GM18505 (cell line): Measurements from ENCODE around the gene WNK1.

Source experiments
- ATAC-seq: cut with Tn5 transposase; IDR thresholded peaks from one replicate; pipeline ENCODE4 v1.9.1; 2021; ENCODE audit not compliant: unreplicated experiment
- POLR2A ChIP-seq: IDR thresholded peaks from 4 replicates; pipeline ENCODE4 v1.6.1; 2011; ENCODE audit warnings: borderline replicate concordance; ENCODE audit not compliant: insufficient read depth, insufficient read length; ENCODE audit errors: extremely low read depth

The WNK1 gene

DNA sequence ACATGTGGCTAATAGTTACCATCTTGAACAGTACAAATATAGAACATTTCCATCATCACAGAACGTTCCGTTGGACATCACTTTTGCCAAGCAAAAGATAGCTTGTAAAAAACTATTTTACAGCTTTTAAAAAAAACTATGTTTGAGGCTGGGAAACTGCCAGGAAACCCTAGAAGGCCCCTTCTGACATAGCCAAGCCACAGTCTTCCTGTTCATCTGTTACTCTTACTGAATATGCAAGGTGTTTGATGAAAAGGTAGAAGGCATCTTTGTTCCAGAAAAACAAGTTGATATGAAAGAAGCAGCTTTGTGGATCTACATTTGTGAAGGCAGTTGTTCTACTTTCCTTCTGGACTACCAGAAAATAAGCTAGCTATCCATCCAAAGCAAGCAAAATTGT is 23.6 kb upstream of the WNK1 start:
- no peak for TF ChIP-seq POLR2A
- ATAC-seq = no peak

GRCh38 chr12:729221-729620 is 23.2 kb upstream of the WNK1 start:
- no peak for ATAC-seq
- no peak for TF ChIP-seq POLR2A

DNA sequence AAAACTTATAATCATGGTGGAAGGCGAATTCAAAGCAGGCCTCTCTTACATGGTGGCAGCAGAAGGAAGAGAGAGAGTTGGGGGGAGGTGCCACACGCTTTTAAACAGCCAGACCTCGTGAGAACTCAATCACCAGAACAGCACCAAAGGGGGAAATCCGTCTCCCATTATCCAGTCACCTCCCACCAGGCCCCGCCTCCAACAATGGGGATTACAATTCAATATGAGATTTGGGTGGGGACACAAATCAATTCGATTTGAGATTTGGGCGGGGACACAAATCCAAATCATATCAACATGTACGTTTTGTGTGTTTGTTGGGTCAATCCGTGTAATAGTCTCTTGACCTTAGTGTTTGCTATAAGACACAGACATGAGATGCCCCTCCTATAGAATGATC is 21.8 kb upstream of the WNK1 start:
- no peak for ATAC-seq
- TF ChIP-seq POLR2A = no peak

DNA sequence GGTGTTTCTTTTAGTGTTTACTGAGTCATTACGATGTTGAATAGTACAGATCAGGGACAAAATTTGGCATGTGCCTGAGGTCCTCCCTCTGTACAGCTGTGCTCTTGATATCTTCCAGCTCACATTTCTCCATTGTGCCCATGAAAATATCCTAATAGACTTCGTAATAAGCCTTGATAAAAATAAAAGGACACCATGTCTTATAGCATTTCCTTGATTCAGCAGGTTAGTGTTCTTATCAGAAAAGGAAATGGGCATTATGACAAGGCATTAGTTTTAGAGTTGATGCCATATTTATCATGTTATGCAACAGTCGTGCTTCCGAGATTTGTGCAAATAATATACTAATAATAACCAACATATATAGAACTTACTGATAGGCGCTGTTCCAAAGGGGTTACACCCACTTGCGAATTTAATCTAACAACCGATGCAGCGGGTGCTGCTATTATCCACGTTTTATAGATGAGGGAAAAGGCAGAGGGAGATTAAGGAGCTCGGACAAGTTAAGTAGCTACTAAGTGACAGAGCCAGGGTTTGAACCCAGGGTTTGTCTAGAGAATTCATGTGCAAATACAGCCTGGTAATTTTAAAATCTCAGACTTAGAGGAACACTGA is 15.1 kb upstream of the WNK1 start:
- TF ChIP-seq POLR2A = no peak
- no peak for ATAC-seq

DNA sequence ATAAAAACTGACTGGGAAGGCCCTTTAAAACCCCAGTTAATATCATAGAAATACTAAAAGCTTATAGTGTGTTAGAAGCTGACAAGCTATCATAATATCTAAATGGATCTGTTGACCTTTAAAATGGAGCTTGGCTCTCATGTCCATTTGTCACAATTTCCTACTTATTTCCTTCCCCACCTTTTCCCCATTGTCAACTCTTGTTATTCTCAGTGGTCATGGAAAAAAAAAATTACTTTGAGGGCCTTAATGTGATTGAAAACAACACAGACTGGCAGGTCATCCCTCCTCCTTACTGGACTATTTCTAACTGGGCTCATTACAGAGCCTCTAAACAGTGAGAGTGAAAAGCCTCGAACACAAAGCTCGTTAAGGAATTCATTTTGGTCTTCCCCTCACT is 13.7 kb upstream of the WNK1 start:
- no peak for ATAC-seq
- TF ChIP-seq POLR2A = no peak

- no peak for ATAC-seq
- no peak for TF ChIP-seq POLR2A
These were observed 13.0 kb upstream of the WNK1 start for GRCh38 chr12:739349-739748.

DNA sequence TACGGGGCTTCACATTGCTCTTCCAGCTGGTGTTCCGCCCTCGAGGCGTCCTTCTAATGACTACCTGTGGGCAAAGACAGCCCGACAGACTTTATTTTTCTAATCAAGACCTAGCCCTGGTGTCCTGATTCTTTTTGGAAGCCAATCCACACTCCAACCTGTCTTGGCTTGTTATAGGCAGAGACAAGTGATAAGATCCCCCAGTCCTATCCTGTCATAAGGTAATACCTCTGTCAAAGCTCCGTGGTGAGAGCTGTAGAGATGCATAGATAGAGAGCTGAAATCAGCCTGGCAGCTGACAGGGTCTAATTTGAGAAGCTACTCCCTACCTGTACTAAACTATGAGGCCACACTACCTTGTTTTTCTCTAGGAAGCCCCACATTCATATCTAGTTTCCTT is 11.5 kb upstream of the WNK1 start:
- ATAC-seq = no peak
- no peak for TF ChIP-seq POLR2A

DNA sequence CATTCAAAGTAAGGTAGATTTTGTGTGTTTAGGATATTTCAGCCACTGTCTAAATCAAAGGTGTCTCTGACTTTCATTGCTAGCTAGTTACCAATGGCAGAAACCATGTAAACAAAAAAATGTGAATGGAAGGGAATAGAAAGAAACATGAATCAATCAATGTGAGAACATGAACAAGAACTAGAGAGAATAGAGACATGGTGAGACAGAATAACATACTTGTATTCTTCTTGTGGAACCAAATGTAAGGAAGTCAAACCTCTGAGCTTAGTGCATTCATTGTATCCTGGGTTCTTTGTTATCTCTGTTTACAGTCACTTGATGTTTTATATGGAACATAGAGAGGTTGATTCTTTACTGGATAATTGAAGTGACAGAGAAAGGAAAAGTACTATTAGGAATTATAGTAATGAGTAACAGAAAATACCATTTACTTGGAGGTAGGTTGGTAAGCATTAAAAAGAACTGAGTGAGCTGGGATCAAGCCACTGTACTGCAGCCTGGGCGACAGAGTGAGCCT is 2.6 kb upstream of the WNK1 start:
- no peak for ATAC-seq
- TF ChIP-seq POLR2A = no peak

- no peak for ATAC-seq
- TF ChIP-seq POLR2A = no peak
These were observed 1.8 kb upstream of the WNK1 start for GRCh38 chr12:750366-751191.

DNA sequence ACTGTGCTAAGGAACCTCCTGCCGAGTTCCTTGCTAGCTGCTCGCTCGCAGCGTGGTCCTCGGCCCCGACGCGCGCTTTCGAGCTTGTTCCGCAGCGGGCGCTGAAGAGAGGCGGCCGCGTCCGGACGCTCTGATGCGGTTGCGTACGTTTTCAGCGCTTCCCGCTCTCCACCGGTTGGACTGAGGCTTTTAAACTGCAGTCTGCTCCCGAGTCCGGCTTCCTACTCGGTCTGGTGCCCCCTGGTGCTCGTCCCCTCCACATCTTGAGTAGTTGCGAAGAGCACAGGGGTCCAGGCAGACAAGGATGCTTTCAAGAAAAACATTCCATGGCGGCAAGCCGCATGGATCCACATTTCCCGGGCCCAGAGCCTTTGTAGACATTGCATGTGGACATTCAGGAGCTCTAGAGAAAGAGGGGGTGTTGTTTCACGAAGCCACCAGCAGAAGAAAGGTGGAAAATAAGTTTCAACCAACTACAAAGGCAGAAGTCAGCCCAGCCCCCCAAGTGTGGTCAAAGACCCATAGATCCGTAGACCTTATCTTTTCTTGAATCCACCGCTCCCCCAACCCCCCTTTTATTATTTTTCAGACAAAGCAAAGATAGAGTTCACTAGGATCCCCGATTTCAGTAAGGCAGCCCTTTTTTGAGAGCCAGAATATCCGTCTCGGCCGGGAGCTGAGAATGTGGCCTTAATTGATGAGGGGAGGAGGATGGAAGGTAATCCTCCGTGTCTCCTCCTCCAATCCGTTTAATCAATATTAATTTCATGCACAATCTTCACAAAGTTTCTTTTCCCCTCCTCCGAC is 984 bp upstream of the WNK1 start:
- peak; percentile 32 for ATAC-seq
- TF ChIP-seq POLR2A = peak; percentile 92

DNA sequence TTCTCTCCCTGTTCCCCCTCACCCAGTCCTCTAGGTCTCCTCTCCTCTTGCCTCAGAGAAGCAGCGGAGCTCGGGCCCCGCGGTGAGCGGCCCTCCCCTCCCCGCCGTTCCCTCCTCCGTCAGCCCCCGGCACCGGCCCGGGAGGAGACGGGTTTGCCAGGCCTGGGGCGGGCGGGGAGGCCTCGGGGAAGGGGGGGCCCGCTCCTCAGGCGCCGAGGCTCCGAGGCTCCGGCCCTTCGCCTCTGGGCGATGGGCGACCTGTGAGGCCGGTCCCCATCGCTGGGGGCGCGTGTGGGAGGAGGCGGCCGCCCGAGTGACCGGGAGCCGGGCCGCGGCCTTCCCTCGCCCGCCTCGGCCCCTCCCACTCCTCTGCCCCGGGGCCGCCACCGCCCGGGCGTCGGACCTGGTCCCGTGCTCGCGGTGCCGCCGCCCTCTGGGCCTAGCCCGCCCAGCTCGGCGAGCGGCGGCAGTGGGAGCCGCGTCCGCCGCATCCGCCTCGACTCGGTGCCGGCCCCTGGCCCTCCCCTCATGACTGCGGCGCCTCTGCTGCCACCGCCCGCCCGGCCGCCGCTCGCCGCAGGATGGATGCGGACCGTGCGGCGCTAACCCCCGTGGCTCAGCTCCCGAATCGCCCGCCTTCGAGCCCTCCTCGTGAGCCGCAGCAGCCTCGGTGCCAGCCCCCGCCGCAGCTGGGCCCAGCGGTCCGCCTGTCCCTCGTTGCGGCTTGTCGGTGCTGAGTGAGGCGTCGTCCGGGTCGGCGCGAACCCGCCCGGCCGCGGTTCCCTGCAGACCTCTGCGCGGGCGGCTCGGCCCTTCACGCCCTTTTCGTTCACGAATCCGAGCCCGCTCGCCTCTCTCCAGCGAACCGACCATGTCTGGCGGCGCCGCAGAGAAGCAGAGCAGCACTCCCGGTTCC is 574 bp downstream of the WNK1 start:
- peak; percentile 36 for ATAC-seq
- TF ChIP-seq POLR2A = no peak

DNA sequence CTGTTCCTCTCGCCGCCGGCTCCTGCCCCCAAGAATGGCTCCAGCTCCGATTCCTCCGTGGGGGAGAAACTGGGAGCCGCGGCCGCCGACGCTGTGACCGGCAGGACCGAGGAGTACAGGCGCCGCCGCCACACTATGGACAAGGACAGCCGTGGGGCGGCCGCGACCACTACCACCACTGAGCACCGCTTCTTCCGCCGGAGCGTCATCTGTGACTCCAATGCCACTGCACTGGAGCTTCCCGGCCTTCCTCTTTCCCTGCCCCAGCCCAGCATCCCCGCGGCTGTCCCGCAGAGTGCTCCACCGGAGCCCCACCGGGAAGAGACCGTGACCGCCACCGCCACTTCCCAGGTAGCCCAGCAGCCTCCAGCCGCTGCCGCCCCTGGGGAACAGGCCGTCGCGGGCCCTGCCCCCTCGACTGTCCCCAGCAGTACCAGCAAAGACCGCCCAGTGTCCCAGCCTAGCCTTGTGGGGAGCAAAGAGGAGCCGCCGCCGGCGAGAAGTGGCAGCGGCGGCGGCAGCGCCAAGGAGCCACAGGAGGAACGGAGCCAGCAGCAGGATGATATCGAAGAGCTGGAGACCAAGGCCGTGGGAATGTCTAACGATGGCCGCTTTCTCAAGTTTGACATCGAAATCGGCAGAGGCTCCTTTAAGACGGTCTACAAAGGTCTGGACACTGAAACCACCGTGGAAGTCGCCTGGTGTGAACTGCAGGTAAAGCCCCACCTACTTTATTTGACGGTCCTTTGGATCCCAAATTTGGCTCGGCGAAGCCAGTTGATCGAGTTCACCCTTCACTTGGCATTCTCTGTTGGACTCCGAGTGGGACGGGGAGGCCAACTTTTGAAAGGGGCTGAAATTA is 1.5 kb downstream of the WNK1 start:
- no peak for ATAC-seq
- no peak for TF ChIP-seq POLR2A

DNA sequence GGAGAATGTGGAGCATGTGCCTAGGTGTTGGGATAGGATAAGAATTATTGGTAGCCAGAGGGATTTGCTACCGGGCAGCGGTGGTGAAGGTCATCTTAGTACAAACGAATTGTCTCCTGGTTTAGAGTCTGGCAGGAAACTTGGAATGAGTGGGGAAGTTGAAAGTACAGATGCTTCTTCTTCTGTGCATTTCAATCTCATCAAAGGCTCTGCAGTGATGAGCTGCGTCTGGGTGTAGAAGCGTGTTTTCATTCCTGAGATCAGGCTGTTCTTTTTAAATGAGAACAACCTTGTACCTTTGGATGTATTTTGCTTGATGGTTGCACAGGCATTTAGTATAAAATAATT is 2.1 kb downstream of the WNK1 start:
- TF ChIP-seq POLR2A = no peak
- no peak for ATAC-seq
